Dedifferentiated amniotic fluid mesenchymal stem cell (primary cell): ENCODE results near the gene ANKRD30BL.
"Not testable (repeated sequence)": the region's sequence is repeated elsewhere in the genome, so short reads cannot be mapped to it uniquely, and the experiment has no call there.

ENCODE experiments used
- DNase-seq: peaks from one replicate; pipeline ENCODE4 v3.0.0-alpha.2; 2016; ENCODE audit errors: extremely low spot score

The ANKRD30BL gene, protein sequence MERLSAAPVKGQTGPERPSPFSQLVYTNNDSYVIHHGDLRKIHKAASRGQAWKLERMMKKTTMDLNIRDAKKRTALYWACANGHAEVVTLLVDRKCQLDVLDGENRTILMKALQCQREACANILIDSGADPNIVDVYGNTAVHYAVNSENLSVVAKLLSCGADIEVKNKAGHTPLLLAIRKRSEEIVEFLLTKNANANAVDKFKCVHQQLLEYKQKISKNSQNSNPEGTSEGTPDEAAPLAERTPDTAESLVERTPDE

DNA sequence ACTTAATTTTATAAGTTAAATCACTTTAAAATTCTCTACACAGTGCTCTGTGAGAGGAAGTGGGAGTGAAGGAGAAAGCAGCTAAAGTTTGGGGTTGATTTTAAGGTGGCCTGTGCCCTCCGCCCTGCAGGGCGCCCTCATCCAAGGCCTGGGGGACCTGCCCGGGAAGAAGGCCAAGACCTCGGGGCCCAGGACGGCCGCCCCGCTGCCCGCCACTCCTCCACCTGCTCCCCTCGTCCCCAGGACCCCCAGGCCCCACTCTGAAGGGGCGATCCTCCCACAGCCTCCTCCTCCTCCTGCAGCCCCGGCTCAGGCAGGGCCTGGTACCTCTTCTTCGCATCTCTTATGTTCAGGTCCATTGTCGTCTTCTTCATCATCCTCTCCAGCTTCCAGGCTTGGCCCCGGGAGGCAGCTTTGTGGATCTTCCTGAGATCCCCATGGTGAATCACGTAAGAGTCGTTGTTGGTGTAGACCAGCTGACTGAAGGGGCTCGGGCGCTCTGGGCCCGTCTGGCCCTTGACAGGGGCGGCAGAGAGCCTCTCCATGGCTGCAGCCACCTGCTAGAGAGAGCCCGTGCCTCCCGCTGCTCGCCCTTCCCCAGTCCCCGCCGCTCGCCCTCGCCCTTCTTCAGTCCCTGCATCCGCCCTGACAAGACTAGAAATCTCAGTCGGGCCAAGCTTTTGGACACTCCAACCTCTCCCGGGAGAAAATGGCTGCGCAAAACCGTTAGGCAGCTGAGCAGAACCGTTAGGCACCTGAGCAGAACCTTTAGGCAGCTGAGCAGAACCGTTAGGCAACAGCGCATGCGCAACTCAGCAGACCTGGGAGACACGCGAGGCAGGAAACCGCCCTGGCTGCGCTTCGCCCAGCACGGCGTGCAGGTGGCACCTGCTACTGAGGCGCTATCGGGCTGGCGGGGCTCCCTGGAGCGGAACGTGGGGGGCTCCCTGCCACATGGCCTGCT, at the start of gene ANKRD30BL:
ANKRD30BL (minus strand) TSS at position 792 of the 964 bp plus-strand sequence; CDS start at position 545, 247 bp downstream.
- DNase-seq: not testable (repeated sequence)

DNA sequence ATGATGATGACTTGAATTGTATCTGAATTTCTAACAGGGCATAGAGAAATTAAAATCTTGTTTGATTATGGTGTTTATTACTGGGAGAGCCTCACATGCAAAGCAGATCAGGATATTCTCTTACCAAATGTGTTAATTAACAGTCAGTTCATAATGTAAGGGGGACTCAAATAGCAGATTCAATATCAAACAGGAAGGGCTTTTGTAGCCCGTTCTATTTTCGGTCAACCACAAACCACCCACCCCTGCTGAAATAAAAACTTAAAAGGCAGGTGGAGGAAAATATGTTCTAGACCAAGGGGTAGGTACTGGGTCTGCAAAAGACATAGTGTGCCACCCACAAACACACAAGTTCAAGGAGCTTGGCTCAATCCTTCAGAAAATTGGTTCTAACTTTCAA, 41.1 kb upstream of the ANKRD30BL start:
- DNase-seq: not testable (repeated sequence)

DNA sequence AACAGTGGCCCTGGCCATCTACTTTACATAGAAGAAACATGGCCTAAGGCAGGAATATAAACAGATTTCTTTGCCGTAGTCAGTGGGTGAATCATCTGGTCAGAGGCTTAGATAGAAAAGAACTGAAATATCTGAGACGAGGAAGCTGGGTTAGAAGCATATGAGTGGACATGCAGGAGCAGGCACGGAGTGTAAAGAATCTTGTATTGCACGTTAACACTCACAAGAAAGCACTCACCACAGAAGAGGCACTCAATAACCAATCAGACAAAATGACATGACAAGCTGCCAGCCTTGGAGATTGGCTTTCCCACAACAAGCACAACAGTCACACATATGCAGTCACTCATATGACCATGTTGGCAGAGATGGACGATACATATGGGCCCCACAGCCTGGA, 31.1 kb upstream of the ANKRD30BL start:
- DNase-seq: not testable (repeated sequence)

DNA sequence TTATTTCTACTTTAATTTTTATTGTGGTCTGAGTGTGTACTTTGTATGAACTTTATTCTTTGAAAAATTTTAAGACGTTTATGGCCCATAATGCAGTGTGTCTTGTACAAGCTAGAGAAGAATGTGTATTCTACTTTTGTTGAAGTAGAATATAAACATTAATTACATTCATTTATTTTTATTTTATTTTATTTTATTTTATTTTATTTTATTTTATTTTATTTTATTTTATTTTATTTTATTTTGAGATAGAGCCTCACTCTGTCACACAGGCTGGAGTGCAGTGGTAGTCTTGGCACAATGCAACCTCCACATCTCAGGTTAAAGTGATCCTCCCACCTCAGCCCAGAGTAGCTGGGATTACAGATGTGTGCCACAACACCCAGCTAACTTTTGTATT, 5.3 kb upstream of the ANKRD30BL start:
- not testable (repeated sequence) for DNase-seq

DNA sequence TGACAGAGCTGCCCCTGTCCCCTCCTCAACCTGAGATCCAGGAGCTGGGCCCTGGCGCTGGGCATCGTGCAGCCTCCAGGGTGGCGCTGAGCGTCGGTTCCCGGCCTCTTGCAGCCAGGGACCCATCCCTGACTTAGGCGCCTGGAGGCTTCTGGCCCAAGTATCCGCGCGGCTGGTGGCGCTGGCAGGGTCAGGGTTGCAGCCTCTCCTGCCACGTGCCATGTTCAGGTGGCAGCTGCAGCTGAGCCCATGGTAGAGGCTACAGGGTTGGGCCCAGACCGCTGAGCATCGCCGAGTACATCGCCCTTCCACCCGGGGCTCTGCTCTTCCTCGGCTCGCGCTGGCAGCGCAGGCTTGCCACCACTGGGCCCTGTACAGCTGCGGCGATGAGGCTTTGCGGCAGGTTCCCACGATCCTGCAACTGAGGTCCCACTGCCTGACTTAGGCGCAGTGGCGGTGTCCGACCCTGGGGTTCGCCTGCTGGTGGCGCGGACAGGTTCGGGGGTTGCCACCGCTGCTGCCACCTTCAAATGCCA, 441 bp upstream of the ANKRD30BL start:
- not testable (repeated sequence) for DNase-seq

DNA sequence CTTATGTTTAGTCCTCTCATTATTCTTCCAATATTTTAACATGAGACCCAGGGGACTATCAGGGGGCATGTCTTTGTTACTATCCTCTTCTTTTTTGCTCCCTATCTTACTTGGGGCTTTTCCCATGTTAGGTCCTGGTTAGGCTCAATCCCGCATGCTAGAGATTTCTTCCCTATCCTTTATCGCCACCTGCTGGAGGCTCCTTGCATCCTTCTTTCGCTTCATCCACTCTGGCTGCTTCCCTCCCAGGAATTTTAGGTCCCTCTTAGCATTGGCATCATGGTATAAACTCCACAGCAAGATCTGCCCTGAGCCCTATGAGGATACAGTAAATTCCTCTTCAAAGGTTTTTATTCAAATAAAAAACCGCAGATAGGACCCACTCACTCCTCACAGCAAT, 15.0 kb downstream of the ANKRD30BL start:
- peak; percentile 36 for DNase-seq
